AG04450 (cell line): ENCODE measurements around the gene PECR. TPM values are rescaled to one million over a fixed set of nuclear protein-coding genes. Genes with fewer than 3 reads are reported as not detected.
A peak's percentile ranks its signal among the peaks of the same experiment; 100 is the strongest.

Experiments
- CTCF ChIA-PET: fragments of 300-600, 350-600 bp; formaldehyde crosslinking; extraction: SDS; loops from one replicate; lab custom pipeline; 2022; ENCODE audit warnings: antibody characterized with exemption, inconsistent platforms; lab: Charles Lee
- POLR2A ChIA-PET: fragments of 350-600 bp; formaldehyde crosslinking; extraction: SDS; loops from one replicate; lab custom pipeline; 2021; ENCODE audit warnings: antibody characterized with exemption, inconsistent platforms; lab: Yijun Ruan, JAX
- DNase-seq: peaks from one replicate; pipeline ENCODE4 v3.0.0-alpha.2; 2011; ENCODE audit warnings: low read depth, low spot score
- H3K27ac ChIP-seq: one replicate; pipeline ENCODE4 v1.5.1; 2012; ENCODE audit warnings: low read depth, low read length, control low read depth
- H3K27me3 ChIP-seq: one replicate; pipeline ENCODE4 v1.6.0; 2012; ENCODE audit warnings: low read length; ENCODE audit not compliant: control insufficient read depth, insufficient read depth
- H3K4me3 ChIP-seq: 2 replicates; pipeline ENCODE4 v1.5.1; 2011; ENCODE audit warnings: mild to moderate bottlenecking, low read depth, low read length, control low read depth
- H3K9me3 ChIP-seq: 2 replicates; pipeline ENCODE4 v1.5.1; 2012; ENCODE audit warnings: low read length; ENCODE audit not compliant: control insufficient read depth, insufficient read depth
- polyA plus RNA-seq: library from polyadenylated mRNA; depleted of rRNA; stranded (reverse); fragments of >200 nt; gene quantifications from 2 replicates; pipeline ENCODE4 v1.2.3, GENCODE V29; 2011
- TF ChIP-seq, protein P1 (sequence below): IDR thresholded peaks from 2 replicates; pipeline ENCODE4 v1.5.1; 2011; ENCODE audit warnings: low read depth, low read length, control low read depth, inconsistent platforms

PECR gene
- polyA plus RNA-seq, 1 experiment, result 16.7 TPM

DNA sequence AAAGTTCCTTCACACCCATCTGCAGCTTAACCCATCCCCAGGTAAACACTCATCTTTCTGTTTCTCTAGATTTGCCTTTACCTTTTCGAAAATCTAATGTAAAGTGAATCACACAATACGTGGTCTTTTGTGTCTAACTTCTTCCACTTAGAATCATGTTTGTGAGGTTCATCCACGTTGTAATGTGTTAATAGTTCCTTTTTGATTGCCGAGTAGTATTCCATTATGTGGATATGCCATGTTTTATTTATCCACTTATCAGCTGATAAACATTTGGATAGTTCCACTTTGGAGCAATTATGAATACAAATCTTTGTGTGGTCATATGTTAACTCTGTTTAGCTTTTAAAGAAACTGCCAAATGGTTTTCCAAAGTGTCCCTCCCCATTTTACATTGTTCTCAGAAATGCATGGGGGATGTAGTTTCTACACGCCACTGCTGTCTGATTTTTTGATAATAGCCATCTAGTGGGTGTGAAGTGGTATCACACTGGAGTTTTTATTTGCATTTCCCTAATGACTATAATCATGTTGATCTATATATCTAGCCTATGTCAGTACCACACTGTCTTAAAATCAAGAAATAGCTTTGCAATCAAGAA, 22.3 kb downstream of the PECR start:
- TF ChIP-seq, protein P1, sequence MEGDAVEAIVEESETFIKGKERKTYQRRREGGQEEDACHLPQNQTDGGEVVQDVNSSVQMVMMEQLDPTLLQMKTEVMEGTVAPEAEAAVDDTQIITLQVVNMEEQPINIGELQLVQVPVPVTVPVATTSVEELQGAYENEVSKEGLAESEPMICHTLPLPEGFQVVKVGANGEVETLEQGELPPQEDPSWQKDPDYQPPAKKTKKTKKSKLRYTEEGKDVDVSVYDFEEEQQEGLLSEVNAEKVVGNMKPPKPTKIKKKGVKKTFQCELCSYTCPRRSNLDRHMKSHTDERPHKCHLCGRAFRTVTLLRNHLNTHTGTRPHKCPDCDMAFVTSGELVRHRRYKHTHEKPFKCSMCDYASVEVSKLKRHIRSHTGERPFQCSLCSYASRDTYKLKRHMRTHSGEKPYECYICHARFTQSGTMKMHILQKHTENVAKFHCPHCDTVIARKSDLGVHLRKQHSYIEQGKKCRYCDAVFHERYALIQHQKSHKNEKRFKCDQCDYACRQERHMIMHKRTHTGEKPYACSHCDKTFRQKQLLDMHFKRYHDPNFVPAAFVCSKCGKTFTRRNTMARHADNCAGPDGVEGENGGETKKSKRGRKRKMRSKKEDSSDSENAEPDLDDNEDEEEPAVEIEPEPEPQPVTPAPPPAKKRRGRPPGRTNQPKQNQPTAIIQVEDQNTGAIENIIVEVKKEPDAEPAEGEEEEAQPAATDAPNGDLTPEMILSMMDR, result 0 out of 2 replicates have a peak, but pooled peaks have one; percentile 24
- no peak overlapping the region for H3K4me3 ChIP-seq
- ChIA-PET CTCF (interaction anchor here (1.3 kb wide), 1 partner anchor 25 kb away, joined by 6 read pairs; no protein-coding TSS in a partner anchor), POLR2A (no interaction called here)
- H3K9me3 ChIP-seq, result no peaks in the 10 kb centered on the region
- DNase-seq, result no peak
- H3K27me3 ChIP-seq, result no peaks in the 10 kb centered on the region
- H3K27ac ChIP-seq, result no peak overlapping the region

DNA sequence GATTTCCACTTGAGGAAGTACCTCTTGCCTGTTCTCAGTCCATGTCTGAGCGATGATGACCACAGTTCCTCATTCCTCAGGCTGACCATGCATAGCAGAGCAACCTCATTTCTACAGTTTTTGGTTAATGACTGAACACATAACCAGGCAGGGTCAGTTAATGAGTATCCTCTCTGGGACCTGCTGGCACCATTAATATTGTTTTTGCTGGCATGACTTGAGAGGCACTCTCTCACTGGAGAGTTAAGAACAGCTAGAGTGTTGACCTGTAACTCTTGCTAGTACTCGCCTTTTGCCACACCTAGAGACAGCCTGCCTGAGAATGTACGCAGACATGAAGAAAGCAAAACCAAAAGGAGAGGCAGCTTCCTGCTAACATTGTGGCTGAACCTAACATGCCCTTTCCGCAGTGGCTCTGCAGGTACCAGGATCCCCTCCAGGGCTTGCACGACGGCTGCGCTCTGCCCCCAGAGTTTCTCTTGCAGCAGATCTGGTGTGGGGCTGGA, 23.9 kb downstream of the PECR start:
- Histone ChIP-seq H3K27ac (no peak overlapping the region), H3K27me3 (no peaks in the 10 kb centered on the region), H3K4me3 (no peak overlapping the region), H3K9me3 (no peaks in the 10 kb centered on the region)
- ChIA-PET CTCF (interaction anchor here (1.3 kb wide), 1 partner anchor 24 kb away, joined by 6 read pairs; no protein-coding TSS in a partner anchor), POLR2A (no interaction called here)
- DNase-seq, result no peak
- TF ChIP-seq, protein P1, result no peak

DNA sequence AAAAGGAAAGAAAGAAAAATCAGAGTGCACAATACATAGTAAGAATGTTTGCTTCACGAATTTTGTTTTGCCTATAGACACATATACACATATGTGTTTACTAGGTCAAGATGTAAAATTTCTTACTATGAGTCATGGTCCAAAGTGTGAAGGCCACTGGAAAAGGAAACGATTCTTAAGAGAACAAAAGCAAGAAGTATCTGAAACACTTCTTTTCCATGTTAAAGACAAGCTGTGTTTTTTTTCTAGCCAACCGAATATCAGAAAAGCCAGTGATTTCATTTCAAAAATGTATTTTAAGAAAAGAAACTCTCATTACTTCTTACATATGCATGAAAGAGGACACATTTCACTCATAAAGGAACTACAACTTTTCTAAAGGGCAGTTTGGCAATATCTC, 24.9 kb downstream of the PECR start:
- CTCF ChIA-PET, result no interaction called here
- TF ChIP-seq, protein P1, result no peak
- DNase-seq, result no peak
- Histone ChIP-seq H3K9me3 (no peaks in the 10 kb centered on the region), H3K27ac (no peak overlapping the region), H3K4me3 (no peak overlapping the region), H3K27me3 (no peaks in the 10 kb centered on the region)
- POLR2A ChIA-PET, result no interaction called here

DNA sequence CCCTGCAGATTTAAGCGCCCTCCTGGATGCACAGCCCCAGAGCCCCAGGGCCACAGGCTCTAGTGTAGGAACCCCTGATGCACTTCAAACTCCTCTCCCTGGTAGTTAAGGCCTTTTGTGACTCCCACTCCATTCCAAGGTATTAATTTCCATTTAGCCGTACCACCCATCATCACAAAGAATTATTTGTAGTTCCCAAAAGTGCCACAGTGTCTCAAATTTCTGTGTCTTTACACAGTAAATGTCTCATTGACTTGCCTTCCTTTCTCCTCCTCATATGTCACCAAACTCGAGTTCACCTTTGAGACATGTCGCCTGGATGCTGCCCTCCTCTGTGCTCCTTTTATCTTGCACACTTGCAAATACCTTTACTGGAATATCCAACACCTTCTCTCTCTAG, 25.9 kb downstream of the PECR start:
- Histone ChIP-seq H3K27me3 (no peaks in the 10 kb centered on the region), H3K9me3 (no peaks in the 10 kb centered on the region), H3K27ac (no peak overlapping the region), H3K4me3 (no peak overlapping the region)
- ChIA-PET POLR2A (no interaction called here), CTCF (interaction anchor here (0.8 kb wide), 1 partner anchor 22 kb away, joined by 5 read pairs; no protein-coding TSS in a partner anchor)
- TF ChIP-seq, protein P1, result no peak
- no peak for DNase-seq

DNA sequence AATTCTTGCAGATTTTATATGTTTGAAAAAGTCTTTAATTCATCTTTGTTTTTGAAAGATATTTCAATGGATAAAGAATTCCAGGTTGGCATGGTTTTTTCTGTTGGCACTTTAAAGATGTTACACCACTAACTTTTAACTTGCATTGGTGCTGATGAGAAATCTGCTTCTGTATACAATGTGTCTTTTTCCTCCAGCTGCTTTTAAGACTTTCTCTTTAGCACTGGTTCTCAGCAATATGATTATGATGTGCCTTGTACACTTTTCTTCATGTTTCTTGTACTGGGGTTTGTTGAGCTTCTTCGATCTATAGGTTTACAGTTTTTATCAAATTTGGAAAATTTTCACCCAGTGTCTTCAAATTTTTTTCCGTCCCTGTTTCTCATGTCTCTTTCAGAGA, 29.2 kb downstream of the PECR start:
- H3K27me3 ChIP-seq, result no peaks in the 10 kb centered on the region
- DNase-seq, result no peak
- ChIA-PET CTCF (interaction anchor here (1.0 kb wide), 1 partner anchor 29 kb away, joined by 4 read pairs; no protein-coding TSS in a partner anchor), POLR2A (no interaction called here)
- TF ChIP-seq, protein P1, result no peak
- H3K27ac ChIP-seq, result no peak overlapping the region
- no peak overlapping the region for H3K4me3 ChIP-seq
- H3K9me3 ChIP-seq, result no peaks in the 10 kb centered on the region
